GM19035 (cell line): Measurements from ENCODE around the gene PRDM1.
A peak's percentile ranks its signal among the peaks of the same experiment; 100 is the strongest.

Experiments
- ATAC-seq: cut with Tn5 transposase; IDR thresholded peaks from one replicate; pipeline ENCODE4 v1.9.1; 2021; ENCODE audit not compliant: unreplicated experiment

PRDM1 gene

GRCh38 chr6:106114492-106114891, 28.4 kb downstream of the PRDM1 start:
- ATAC-seq = peak; percentile 75

- no peak for ATAC-seq
These were observed 29.1 kb downstream of the PRDM1 start for GRCh38 chr6:106115286-106115685.

DNA sequence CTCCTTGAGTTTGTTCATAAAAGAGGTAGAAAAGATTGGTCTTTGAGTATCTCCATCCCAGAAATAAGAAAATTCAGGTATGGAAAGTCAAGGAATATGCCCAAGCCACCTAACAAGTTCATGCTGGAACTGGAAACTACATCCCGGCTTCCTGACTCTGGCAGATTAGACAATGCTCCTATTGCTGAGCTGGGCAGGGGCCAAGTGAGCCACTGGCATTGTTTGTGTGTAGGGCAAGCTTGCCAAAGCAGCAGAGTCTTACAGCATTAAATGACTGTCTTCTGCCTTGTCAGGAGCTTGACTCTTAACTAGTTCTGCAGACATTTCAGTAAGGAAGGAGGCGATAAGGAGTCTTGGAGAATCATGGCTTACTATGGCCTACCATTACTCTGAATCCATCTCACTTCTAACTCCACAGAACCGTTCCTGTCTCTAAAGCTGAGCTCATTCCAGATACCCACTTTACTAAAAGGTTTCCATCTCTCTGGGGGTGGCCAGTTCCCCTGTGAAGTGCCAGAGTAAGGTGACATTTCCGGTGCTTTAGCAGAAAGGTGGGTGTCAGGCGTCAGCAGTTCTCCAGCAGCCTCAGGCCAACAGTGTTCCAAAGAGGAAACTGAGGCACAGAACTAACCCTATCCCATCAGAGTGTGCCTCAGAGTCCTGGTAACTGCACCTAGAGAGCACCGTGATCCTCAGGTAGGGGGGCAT, 30.1 kb downstream of the PRDM1 start:
- no peak for ATAC-seq

DNA sequence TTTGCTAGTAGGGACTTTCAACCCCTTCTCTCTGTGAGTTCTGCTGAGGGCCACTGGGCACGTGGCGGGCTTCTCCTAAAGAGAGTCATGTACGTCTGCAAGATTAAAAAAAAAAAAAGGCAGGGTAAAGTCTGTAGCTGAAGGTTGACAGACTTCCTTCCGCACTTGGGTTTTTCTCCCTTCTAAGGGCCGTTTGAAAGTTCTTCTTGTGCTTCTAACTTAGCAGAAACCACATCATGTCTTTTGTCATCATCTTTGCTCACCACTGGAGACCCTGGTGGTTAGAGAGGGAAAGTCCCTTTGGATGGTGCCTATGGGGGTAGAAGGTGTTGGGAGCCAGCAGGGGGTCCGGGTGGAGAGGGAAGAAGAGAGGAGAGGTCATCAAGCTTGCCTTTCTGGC, 31.4 kb downstream of the PRDM1 start:
- ATAC-seq = peak; percentile 46

- no peak for ATAC-seq
These were observed 32.8 kb downstream of the PRDM1 start for GRCh38 chr6:106118835-106119431.

- no peak for ATAC-seq
These were observed 33.4 kb downstream of the PRDM1 start for GRCh38 chr6:106119546-106119945.

GRCh38 chr6:106120006-106120405, 33.9 kb downstream of the PRDM1 start:
- ATAC-seq = no peak

DNA sequence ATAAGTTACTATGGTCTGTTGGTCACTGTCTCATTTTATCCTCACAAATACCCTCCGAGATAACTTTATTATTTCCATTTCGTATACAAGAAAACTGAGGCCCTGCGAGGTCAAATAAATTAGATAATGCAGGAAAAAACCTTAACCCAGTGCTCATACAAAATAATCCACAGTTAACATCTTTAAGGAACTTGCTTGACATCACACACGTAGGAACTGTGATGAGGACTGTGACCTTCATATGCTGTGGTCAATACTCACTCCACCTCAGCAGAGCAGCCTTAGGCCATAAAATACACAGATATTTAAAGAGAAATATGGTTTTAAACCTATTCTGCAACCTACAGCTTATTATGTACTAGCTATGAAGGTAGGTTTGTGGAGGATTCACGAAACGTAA, 34.3 kb downstream of the PRDM1 start:
- no peak for ATAC-seq

GRCh38 chr6:106122306-106122918, 36.3 kb downstream of the PRDM1 start:
- ATAC-seq = no peak

- no peak for ATAC-seq
These were observed 37.0 kb downstream of the PRDM1 start for GRCh38 chr6:106122938-106123656.

DNA sequence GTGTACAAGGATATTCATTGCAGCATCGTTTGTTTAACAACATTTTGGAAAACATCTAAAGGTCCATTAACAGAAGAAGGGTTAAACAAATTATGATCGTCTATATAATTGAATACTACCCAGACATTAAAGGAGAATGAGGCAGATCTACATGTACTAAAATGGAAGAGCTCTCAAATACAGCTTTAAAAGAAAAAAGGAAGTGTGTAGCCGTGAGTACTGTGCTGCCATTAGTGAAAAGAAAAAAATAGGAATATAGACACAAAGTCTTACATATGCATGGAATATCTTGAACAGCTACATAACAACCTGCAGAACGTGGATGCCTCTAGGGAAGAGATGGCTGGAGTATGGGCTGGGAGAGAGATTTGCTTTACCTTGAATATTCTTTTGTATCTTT, 37.9 kb downstream of the PRDM1 start:
- no peak for ATAC-seq

GRCh38 chr6:106124437-106125430, 38.6 kb downstream of the PRDM1 start:
- ATAC-seq = no peak

- ATAC-seq = peak; percentile 50
These were observed 39.8 kb downstream of the PRDM1 start for GRCh38 chr6:106125925-106126435.

GRCh38 chr6:106126482-106126881, 40.3 kb downstream of the PRDM1 start:
- ATAC-seq = peak; percentile 13

GRCh38 chr6:106128981-106129781, 43.0 kb downstream of the PRDM1 start:
- no peak for ATAC-seq

GRCh38 chr6:106132153-106132698, 46.1 kb downstream of the PRDM1 start:
- ATAC-seq = no peak

DNA sequence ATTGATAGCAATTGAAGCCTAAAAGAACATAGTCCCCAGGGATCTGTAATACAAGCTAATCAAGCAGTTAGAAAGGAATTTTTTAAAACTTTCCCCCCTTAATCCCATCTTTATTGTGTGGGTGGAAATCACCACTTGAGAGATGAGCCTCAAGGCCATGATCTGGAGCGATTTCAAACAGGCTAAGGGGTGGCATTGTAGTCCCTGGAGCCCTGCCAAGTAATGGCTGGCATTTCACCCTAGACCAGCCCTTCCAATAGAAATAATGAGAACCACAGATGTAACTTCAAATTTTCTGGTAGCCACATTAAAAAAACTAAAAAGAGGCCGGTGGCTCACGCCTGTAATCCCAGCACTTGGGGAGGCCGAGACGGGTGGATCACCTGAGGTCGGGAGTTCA, 46.9 kb downstream of the PRDM1 start:
- ATAC-seq = no peak

GRCh38 chr6:106134087-106134770, 48.1 kb downstream of the PRDM1 start:
- ATAC-seq = no peak
